ENCODE measurements around the gene TRAPPC2.
A peak's percentile ranks its signal among the peaks of the same experiment; 100 is the strongest.

The TRAPPC2 gene

DNA sequence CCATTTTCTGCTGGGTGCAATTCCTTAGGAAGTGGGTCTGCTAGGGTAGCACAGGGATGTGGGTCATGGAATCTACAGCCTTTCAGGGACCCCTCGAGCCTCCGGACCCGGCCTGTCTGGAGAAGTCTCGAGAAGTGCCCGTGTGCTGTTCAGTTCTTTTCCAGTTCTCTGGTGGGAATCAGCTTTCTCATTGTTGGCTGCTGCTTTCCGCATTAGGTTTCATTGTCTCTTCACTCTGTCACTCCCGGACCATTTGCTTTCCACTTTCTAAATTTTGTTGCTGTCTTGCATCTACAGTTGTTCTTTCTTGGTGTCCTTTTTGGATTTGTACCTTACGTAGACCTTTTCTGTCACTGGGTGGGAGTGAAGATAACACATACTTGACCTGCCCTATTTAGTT, 39.4 kb downstream of the TRAPPC2 start:
- no peaks in the 10 kb centered on the region for H3K36me3 ChIP-seq (ENCODE audit: control insufficient read depth, insufficient read depth, low read length)
- peaks cover 23% of the 10 kb centered on the region for H3K4me1 ChIP-seq (ENCODE audit: control insufficient read depth, insufficient read depth, low read length)
- no peaks in the 10 kb centered on the region for H3K27me3 ChIP-seq (ENCODE audit: control insufficient read depth, insufficient read depth, low read length)
- H3K9ac ChIP-seq (ENCODE audit: low read depth, low read length): peak overlapping the region; percentile 30
- H3K9me3 ChIP-seq (ENCODE audit: control insufficient read depth, insufficient read depth, low read length): no peaks in the 10 kb centered on the region
- no peak overlapping the region for H3K4me3 ChIP-seq (ENCODE audit: low read depth, low read length)

DNA sequence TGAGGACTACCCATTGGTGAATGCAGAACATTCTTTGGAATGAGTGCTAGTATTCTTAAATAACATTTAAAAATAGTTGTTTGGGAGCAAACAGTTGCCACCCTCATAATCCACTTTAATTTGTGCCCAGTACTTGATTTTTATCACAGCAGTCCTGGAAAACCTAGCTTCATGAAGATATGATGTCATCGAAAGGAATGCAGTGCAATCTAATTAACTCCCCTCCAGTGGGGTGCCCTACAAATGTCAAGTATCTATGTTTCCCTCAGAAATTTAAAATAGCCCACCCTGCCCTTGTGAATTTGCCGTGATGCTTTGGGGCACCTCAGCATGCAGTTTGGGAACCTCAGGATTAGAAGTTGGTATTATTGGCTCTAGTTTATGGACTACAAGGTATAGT, 40.1 kb downstream of the TRAPPC2 start:
- no peaks in the 10 kb centered on the region for H3K36me3 ChIP-seq (ENCODE audit: control insufficient read depth, insufficient read depth, low read length)
- no peak overlapping the region for H3K9ac ChIP-seq (ENCODE audit: low read depth, low read length)
- no peak overlapping the region for H3K4me3 ChIP-seq (ENCODE audit: low read depth, low read length)
- H3K27me3 ChIP-seq (ENCODE audit: control insufficient read depth, insufficient read depth, low read length): no peaks in the 10 kb centered on the region
- peaks cover 23% of the 10 kb centered on the region for H3K4me1 ChIP-seq (ENCODE audit: control insufficient read depth, insufficient read depth, low read length)
- H3K9me3 ChIP-seq (ENCODE audit: control insufficient read depth, insufficient read depth, low read length): no peaks in the 10 kb centered on the region

DNA sequence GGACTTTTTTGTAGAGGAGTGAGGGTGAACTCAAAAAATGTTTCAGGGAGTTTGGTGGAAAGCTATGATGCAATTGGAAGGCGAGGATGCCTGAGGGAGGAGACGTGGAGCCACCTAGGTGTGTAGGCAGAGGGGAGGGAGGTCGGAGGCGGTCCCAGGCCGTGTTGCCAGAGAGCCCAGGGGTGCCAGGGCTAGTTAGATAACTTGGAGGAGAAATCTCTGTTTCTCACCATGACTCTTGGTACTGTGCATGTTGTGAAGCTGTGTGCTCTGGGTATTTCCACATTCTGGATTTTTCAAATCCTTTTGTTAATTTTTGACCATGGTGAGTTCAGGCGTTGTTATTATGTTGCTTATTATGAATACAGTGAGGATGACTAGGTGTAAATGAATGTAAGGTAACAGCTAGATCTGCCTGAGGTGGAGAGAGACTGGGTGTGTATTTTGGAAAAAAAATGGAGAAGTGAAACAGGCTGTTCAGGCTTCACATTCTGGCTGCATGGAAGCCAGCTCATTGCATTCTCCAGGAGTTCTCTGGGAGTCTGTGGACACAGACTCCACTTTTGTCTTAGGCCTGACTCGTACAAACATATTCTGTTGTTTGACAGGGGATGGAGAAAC, 41.0 kb downstream of the TRAPPC2 start:
- peaks cover 23% of the 10 kb centered on the region for H3K4me1 ChIP-seq (ENCODE audit: control insufficient read depth, insufficient read depth, low read length)
- no peaks in the 10 kb centered on the region for H3K36me3 ChIP-seq (ENCODE audit: control insufficient read depth, insufficient read depth, low read length)
- H3K4me3 ChIP-seq (ENCODE audit: low read depth, low read length): peak overlapping the region; percentile 10
- H3K9ac ChIP-seq (ENCODE audit: low read depth, low read length): no peak overlapping the region
- H3K27me3 ChIP-seq (ENCODE audit: control insufficient read depth, insufficient read depth, low read length): peaks cover 3% of the 10 kb centered on the region
- no peaks in the 10 kb centered on the region for H3K9me3 ChIP-seq (ENCODE audit: control insufficient read depth, insufficient read depth, low read length)

DNA sequence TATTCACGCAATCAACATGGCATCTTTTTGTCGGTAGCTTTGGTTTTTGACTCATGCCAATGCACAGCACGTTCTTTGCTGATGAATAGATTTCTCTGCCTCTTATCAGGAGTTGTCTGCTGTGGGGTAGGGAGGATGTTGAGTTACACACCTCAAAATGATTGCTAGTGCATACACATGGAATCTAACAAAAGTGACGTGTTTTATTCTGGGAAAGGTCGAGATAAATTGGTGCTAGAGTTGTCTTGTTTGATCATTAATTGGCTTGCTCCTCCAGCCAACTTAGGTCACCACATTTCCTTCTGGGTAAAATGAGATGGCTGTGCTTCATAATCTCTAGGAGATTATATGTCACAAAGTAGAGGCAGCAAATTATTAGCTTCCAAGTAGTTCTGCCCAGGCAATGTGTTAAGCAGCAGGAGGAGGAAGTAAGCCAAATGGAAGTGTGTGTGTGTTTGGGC, 41.6 kb downstream of the TRAPPC2 start:
- Histone ChIP-seq H3K4me3 (ENCODE audit: low read depth, low read length) (peak overlapping the region; percentile 10), H3K4me1 (ENCODE audit: control insufficient read depth, insufficient read depth, low read length) (peaks cover 21% of the 10 kb centered on the region), H3K36me3 (ENCODE audit: control insufficient read depth, insufficient read depth, low read length) (no peaks in the 10 kb centered on the region), H3K9ac (ENCODE audit: low read depth, low read length) (no peak overlapping the region), H3K9me3 (ENCODE audit: control insufficient read depth, insufficient read depth, low read length) (no peaks in the 10 kb centered on the region), H3K27me3 (ENCODE audit: control insufficient read depth, insufficient read depth, low read length) (peaks cover 9% of the 10 kb centered on the region)

DNA sequence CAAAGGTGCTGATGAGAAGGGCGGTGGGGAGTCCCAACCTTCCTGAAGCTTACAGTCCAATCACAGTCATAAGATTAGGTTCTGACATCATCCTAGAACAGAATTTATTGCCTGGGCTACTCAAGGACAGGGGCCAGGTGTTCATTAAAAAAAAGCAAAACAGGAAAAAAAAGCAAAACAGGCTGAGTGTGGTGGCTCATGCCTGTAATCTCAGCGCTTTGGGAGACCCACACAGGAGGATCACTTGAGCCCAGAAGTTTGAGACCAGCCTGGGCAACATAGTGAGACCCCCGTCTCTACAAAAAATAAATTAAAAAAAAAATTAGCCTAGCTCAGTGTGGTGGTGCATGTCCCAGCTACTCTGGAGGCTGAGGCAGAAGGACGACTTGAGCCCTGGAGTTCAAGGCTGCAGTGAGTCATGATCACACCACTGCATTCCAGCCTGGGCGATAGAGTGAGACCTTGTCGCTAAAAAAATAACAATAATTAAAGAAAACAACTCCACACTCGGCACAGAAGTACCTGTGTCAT, 42.5 kb downstream of the TRAPPC2 start:
- Histone ChIP-seq H3K4me3 (ENCODE audit: low read depth, low read length) (no peak overlapping the region), H3K4me1 (ENCODE audit: control insufficient read depth, insufficient read depth, low read length) (peaks cover 21% of the 10 kb centered on the region), H3K9ac (ENCODE audit: low read depth, low read length) (no peak overlapping the region)

DNA sequence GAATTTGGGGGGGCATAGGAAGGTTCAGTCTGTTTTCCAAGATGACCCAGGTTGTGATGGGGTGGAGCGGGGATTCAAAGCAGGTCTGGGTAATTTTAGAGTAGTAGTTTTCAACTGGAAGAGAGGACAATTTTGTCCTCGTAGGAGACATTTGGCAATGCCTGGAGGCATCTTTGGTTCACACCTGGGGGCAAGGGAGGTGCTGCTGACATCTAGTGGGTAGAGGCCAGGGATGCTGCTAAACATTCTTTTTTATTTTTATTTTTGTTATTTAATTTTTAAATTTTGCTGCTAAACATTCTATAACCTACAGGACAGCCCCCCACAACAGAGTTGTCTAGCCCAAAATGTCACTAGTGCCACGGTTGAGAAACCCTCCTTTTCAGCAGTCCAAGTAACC, 43.6 kb downstream of the TRAPPC2 start:
- H3K27me3 ChIP-seq (ENCODE audit: control insufficient read depth, insufficient read depth, low read length): peaks cover 15% of the 10 kb centered on the region
- no peaks in the 10 kb centered on the region for H3K9me3 ChIP-seq (ENCODE audit: control insufficient read depth, insufficient read depth, low read length)
- no peak overlapping the region for H3K9ac ChIP-seq (ENCODE audit: low read depth, low read length)
- H3K4me3 ChIP-seq (ENCODE audit: low read depth, low read length): peak overlapping the region; percentile 94
- H3K36me3 ChIP-seq (ENCODE audit: control insufficient read depth, insufficient read depth, low read length): no peaks in the 10 kb centered on the region
- peaks cover 21% of the 10 kb centered on the region for H3K4me1 ChIP-seq (ENCODE audit: control insufficient read depth, insufficient read depth, low read length)

More for the DNA sequence above, 42.5 kb downstream of the TRAPPC2 start:
- Histone ChIP-seq H3K36me3 (ENCODE audit: control insufficient read depth, insufficient read depth, low read length) (no peaks in the 10 kb centered on the region), H3K27me3 (ENCODE audit: control insufficient read depth, insufficient read depth, low read length) (peaks cover 15% of the 10 kb centered on the region), H3K9me3 (ENCODE audit: control insufficient read depth, insufficient read depth, low read length) (no peaks in the 10 kb centered on the region)

DNA sequence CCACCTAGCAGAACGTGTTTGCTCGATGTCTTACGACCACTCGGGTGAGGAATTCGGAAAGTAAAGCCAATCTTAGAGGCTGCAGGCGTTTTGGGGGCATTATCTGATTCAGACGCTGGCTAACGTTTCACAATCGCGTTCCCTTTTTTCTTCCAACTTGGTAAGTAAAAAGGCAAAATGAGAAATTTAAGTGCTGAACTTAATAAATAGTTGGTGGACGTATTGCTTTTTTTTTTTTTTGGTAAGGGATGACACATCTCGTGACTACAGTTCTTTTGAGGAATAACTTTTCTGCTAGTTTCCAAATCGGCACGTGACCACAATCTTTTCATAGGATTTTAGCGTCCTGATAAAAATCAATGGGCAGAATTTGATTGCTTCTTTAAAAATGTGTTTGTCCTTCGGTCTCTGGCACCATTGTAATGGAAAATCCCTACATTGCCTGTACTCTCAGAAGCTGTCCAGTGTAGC, 44.6 kb downstream of the TRAPPC2 start:
- Histone ChIP-seq H3K4me1 (ENCODE audit: control insufficient read depth, insufficient read depth, low read length) (peaks cover 20% of the 10 kb centered on the region), H3K36me3 (ENCODE audit: control insufficient read depth, insufficient read depth, low read length) (no peaks in the 10 kb centered on the region), H3K4me3 (ENCODE audit: low read depth, low read length) (peak overlapping the region; percentile 94), H3K27me3 (ENCODE audit: control insufficient read depth, insufficient read depth, low read length) (peaks cover 15% of the 10 kb centered on the region), H3K9me3 (ENCODE audit: control insufficient read depth, insufficient read depth, low read length) (no peaks in the 10 kb centered on the region), H3K9ac (ENCODE audit: low read depth, low read length) (peak overlapping the region; percentile 89)

DNA sequence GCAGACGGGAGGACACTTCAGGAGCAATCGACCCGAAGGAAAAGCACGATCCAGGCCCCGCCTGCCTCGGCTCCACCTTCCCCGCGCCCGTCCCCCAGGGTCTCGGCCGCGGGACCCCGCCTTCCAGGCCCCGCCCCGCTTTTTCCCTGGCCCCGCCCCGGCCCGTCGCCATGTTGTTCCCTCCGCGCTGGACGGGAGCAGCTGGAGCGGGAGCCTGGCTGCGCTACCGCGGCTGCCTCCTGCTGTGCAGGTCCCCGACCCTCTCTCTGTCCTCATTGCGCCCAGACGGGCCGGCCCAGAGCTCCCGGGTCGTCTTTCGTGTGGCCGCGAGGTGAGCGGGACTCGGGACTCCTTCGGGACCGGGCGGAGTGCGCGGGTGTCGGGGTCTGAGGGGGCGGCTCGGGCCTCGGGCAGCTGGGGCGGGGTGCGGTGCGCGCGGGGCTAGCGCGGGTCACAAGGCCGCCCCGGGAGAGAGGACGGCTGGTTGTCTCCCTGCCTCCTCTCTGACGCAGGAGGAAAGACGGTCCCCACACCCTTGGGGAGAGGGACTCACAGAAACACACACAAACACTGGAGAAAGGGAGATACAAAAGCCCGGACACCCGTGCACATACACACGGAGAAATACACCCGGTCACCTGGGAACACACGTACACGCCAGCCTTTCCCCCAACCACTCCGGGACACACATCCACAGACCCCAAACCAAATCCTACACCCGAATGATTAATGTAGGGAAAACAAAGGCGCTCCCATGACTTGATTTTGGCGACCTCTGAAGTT, 45.3 kb downstream of the TRAPPC2 start, which contains the start of gene RAB9A:
Gene RAB9A (plus strand): TSS at position 171 of the 783 bp plus-strand sequence. CDS start 19,619 bp downstream, outside the sequence.
- Histone ChIP-seq H3K4me1 (ENCODE audit: control insufficient read depth, insufficient read depth, low read length) (peaks cover 14% of the 10 kb centered on the region), H3K27me3 (ENCODE audit: control insufficient read depth, insufficient read depth, low read length) (peaks cover 15% of the 10 kb centered on the region), H3K9me3 (ENCODE audit: control insufficient read depth, insufficient read depth, low read length) (no peaks in the 10 kb centered on the region), H3K36me3 (ENCODE audit: control insufficient read depth, insufficient read depth, low read length) (no peaks in the 10 kb centered on the region), H3K4me3 (ENCODE audit: low read depth, low read length) (peak within 1 kb of the TSS; percentile 94), H3K9ac (ENCODE audit: low read depth, low read length) (peak within 1 kb of the TSS; percentile 89)

DNA sequence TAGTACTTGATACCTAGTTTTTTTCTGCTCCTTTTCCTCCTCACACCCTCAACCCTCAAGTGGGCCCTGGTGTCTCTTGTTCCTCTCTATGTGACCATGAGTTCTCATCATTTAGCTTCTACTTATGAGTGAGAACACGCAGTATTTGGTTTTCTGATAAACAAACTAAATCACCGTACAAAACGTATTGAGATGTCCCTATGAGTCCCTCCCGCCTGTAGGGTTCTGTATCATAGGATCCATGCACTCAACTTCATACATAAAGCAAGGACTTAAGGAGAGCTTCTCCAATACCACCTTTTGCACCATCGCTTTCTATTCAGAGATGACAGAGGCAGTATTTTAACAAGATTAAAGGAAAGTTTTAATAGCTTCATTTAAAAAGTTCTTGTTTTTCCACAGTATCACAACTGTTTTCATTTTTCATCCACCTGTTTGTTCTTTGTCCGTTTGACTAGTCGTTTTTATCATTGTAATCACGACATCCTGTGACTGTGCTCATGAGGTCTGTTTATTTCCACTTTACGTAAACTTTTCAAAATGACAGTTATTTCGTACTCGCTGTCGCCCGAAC, 45.9 kb downstream of the TRAPPC2 start:
- Histone ChIP-seq H3K9ac (ENCODE audit: low read depth, low read length) (no peak overlapping the region), H3K36me3 (ENCODE audit: control insufficient read depth, insufficient read depth, low read length) (no peaks in the 10 kb centered on the region), H3K9me3 (ENCODE audit: control insufficient read depth, insufficient read depth, low read length) (no peaks in the 10 kb centered on the region), H3K4me3 (ENCODE audit: low read depth, low read length) (peak overlapping the region; percentile 94), H3K27me3 (ENCODE audit: control insufficient read depth, insufficient read depth, low read length) (peaks cover 15% of the 10 kb centered on the region), H3K4me1 (ENCODE audit: control insufficient read depth, insufficient read depth, low read length) (peaks cover 9% of the 10 kb centered on the region)

DNA sequence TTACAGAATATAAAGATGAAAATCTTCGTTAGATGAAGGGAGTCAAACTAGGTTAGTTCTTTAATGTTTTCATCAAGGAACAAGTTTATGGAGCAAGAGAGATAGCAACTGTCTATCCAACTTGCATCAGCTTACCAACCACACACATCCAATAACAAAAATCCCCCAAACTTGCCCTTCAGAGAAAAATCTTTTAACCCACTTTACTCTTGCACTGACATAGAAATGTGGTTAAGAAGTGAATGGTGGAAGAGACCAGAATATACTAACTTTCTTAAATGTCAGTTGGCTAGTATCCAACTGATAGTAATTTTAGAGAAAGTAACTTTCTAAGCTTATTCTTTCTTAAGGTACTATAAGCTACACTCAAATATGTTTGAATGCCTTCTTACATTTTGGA, 47.2 kb downstream of the TRAPPC2 start:
- H3K4me1 ChIP-seq (ENCODE audit: control insufficient read depth, insufficient read depth, low read length): no peaks in the 10 kb centered on the region
- no peak overlapping the region for H3K9ac ChIP-seq (ENCODE audit: low read depth, low read length)
- H3K27me3 ChIP-seq (ENCODE audit: control insufficient read depth, insufficient read depth, low read length): peaks cover 15% of the 10 kb centered on the region
- no peak overlapping the region for H3K4me3 ChIP-seq (ENCODE audit: low read depth, low read length)
- no peaks in the 10 kb centered on the region for H3K9me3 ChIP-seq (ENCODE audit: control insufficient read depth, insufficient read depth, low read length)
- no peaks in the 10 kb centered on the region for H3K36me3 ChIP-seq (ENCODE audit: control insufficient read depth, insufficient read depth, low read length)

DNA sequence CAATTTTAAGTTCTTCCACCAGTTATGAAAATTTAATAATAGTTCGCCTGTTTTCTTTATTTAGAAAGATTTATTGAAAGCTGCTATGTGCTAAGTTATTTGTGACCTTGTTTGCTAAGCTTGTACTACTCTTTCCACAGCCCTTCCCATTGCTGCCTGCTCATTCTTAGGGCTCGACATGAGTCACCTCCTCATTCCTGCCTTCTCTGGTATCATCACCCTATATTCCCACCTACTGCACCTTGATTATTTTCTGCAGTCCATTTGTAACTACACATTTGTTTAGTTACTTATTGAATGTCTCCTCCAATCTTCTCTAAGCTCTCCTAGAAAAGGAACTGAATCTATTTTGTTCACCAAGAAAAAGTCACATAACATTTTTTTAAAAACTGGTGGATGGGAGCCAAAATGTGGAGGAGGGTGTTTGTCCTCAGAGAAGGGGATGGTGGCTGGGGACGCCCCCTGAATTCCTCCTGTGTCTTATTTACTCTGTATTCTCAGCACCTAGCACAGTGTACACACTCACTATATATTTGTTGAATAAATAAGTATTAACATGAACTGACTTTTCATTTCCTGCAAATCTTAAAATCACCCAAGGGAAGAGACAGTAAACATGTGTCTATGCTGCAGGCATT, 49.2 kb downstream of the TRAPPC2 start:
- Histone ChIP-seq H3K27me3 (ENCODE audit: control insufficient read depth, insufficient read depth, low read length) (peaks cover 15% of the 10 kb centered on the region), H3K36me3 (ENCODE audit: control insufficient read depth, insufficient read depth, low read length) (no peaks in the 10 kb centered on the region), H3K4me3 (ENCODE audit: low read depth, low read length) (no peak overlapping the region), H3K9ac (ENCODE audit: low read depth, low read length) (no peak overlapping the region), H3K9me3 (ENCODE audit: control insufficient read depth, insufficient read depth, low read length) (no peaks in the 10 kb centered on the region), H3K4me1 (ENCODE audit: control insufficient read depth, insufficient read depth, low read length) (no peaks in the 10 kb centered on the region)
